Hematopoietic multipotent progenitor cell treated with erythropoietin and hydrocortisone succinate and interleukin-3 and kit ligand, for 6 days (in vitro differentiated cells): Measurements from ENCODE around the gene CYP11A1.

Experiments
- DNase-seq: peaks from one replicate; pipeline ENCODE4 v3.0.0-alpha.2; 2015

Gene CYP11A1

DNA sequence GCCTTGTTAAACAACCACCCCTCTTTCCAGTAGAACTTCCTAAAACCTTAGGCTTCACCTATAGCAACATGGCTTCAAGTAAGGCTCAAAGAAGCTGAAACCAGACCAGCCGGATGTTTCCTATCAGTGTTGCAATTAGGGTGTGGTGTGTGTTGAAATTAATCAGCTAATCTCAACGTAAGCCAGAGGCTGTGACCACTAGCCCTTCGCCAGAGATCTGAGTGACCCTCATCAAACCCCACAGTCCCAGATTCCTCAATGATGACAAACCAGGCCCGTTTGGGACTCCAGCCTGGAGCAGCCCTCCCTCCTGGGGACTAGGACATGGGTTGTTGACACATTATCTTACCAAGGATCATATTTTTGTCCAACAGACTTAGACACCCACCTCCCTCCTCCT, 27.3 kb downstream of the CYP11A1 start:
- DNase-seq, result peak; percentile 67

- no peak for DNase-seq
These were observed 28.1 kb downstream of the CYP11A1 start for GRCh38 chr15:74339371-74339770.

- DNase-seq, result no peak
These were observed 28.8 kb downstream of the CYP11A1 start for GRCh38 chr15:74338676-74339075.

GRCh38 chr15:74337607-74338211, 29.7 kb downstream of the CYP11A1 start:
- no peak for DNase-seq

GRCh38 chr15:74337146-74337545, 30.3 kb downstream of the CYP11A1 start:
- DNase-seq, result no peak

GRCh38 chr15:74336061-74337005, 31.1 kb downstream of the CYP11A1 start:
- DNase-seq, result no peak

GRCh38 chr15:74335396-74335795, 32.0 kb downstream of the CYP11A1 start:
- no peak for DNase-seq

- DNase-seq, result no peak
These were observed 33.3 kb downstream of the CYP11A1 start for GRCh38 chr15:74334127-74334526.

DNA sequence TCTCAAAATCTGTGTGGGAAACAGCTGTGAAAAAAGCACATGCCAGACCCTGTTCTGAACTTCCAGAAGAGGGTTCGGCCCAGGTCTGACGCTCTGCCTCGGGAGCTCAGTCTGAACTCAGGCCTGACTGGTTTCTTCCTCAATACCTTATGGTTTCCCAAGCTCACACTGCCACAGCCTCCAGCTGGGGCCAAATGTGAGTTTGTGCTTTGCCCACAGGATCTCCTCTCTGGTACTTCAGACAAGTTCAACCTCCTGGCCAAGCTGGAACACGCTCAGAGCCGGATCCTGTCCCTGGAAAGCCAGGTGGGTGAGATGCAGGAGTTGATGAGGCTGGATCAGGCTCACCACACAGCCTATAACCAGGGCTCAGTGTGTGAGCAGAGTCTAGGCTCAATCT, 33.8 kb downstream of the CYP11A1 start:
- DNase-seq, result no peak

GRCh38 chr15:74333093-74333492, 34.4 kb downstream of the CYP11A1 start:
- no peak for DNase-seq

GRCh38 chr15:74332611-74333010, 34.8 kb downstream of the CYP11A1 start:
- DNase-seq, result no peak

GRCh38 chr15:74332011-74332410, 35.4 kb downstream of the CYP11A1 start:
- no peak for DNase-seq

- no peak for DNase-seq
These were observed 36.5 kb downstream of the CYP11A1 start for GRCh38 chr15:74330861-74331408.

GRCh38 chr15:74328331-74329056, 39.0 kb downstream of the CYP11A1 start:
- DNase-seq, result no peak

GRCh38 chr15:74327756-74328155, 39.7 kb downstream of the CYP11A1 start:
- DNase-seq, result no peak

GRCh38 chr15:74326746-74327145, 40.7 kb downstream of the CYP11A1 start:
- no peak for DNase-seq

GRCh38 chr15:74324714-74325113, 42.7 kb downstream of the CYP11A1 start:
- DNase-seq, result no peak

DNA sequence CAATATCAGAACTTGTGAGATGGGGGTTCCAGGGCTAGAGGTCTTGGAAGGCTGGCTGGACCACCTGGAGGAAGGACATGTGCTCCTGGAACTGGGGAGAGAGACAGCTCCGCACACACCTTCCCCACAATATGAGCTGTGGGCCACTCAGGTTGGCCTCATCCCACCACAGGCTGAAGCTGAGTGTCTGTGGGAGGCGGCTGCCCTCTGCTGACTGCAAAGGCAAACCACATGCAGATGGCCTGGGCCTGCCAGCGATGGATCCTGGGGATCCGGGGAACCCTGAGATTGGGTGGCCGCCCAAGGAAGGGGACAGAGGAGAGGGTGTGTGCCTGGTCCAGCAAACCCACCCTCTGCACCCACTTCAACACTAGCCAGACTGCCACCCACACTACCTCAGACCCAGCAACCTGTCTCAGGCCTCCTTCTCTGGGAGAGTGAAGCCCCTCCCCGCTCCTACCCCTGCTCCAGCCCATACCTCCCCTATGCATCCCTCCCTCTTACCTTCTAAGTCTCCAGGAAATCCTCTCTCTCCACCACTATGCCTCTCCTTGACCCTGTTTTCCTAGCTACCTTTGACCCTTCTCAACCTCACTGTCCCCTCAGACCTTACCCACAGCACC, 44.8 kb downstream of the CYP11A1 start:
- peak; percentile 79 for DNase-seq

DNA sequence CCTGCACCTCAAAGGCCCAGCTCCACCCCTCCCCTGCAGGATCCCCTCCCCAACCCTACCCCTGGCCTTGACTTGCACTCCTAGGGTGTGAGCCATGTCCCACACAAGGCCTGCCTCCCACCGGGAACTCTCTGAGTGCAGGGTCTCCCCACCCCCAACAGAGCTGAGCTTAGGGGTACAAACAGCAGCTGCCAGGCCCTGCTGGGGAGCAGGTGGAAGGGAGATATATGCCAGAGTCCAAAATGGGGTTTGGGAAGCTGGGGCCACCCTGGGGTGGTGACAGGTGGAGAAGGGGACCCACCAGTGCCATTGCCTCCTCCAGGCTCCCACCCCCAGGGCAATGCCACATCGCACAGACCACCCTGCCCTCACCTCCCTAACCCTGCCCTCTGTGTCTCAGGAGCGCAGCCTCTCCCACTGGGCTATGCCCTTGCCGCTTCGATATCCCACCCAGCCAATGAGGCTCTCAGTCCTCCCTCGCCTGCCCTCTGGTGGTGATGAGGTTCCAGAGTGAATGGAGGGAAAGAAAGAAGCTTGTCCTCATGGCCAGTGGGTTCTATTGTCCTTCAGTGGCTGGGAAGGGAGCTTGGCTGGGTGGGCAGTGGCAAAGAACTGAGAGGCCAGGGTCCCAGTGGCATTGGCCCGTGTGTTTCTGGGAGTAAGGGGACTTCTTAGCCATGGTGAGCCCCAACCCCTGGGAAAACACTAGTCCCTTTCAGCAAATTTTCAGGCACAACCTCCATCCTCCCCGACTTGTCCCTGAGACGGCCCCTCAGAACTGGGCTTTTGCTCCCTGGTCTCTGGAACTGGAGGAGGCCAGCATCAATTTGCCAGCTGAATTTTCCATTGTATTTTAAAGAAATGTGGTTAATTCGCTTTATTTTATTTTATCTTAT, 46.8 kb downstream of the CYP11A1 start:
- peak; percentile 72 for DNase-seq

DNA sequence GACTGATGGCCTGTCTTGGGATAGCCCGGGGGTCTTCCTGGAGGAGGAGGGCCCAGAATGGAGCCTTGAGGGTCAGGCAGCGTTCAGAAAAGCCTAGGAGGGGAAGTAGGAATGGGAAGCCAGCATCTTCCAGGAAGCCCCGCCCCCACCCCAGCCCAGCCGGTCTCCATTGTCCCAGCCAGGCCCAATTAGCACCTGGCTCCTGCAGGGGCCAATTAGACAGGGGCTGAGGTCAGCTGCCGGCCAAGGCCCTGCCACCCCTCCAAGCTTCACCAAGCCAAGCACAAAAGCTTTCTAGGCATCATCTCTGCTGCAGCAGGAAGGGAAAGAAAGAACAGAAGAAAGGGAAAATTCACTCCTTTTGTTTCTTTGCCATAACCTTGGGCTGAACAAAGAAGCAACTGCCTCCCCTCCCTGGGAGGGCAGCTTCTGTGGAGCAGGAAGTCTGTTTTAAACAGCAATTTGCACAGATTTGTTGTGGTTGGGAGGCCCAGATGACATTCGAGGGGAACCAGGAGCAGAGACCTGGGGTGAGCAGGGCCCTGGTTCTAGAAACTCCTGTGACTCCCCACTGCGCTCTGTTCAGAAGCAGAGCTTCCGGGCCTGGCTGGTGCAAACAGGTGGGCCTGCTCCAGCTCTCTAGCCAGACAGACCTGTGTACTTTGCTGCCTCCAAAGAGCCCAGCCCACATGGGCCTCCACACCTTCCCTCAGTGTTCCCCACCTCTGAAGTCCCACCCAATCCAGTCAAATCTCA, 47.7 kb downstream of the CYP11A1 start:
- DNase-seq, result no peak

DNA sequence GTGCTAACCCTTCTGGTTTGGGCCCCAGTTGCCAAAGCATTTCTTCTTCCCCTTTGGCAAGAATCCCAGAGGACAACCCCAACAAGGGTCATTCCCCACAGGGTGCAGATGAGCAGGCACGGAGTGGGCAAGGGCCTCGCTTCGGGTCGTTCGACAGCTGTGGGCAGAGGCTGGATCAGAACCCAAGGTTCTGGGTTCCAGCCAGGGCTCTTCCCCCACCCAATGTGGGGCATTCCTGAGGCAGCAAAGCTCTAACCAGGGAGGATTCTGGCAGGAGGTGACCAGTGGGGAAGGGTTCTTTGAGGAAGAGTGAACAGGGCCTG, 48.3 kb downstream of the CYP11A1 start:
- DNase-seq, result no peak
